Uterus (tissue), 2 donors: ENCODE results near the gene DXO.

ENCODE experiments used
- CTCF ChIP-seq, 4 experiments: fragments of 200-600 bp in 2 of 4; fragments of 450-650 bp in 2 of 4; sonication (generic) in 2 of 4; IDR thresholded peaks; one replicate each; pipeline ENCODE4 v1.5.1; 2016 to 2019; ENCODE audit warnings: antibody characterized with exemption in 4 of 4, mild to moderate bottlenecking in 2 of 4, moderate library complexity in 1 of 4
- POLR2A ChIP-seq, 2 donors: fragments of 450-650 bp; IDR thresholded peaks; one replicate each; pipeline ENCODE4 v1.6.1; 2016; ENCODE audit warnings: antibody characterized with exemption in 2 of 2, mild to moderate bottlenecking in 1 of 2, moderate library complexity in 1 of 2

- TF ChIP-seq POLR2A (IDR thresholded peaks at IDR 0.05): no peak
- TF ChIP-seq CTCF (IDR thresholded peaks at IDR 0.05): no peak
Observed at GRCh38 chr6:31935021-31935420, 36.9 kb downstream of the DXO start.
